OCI-LY1 (cell line): Measurements from ENCODE around the gene STYXL1.
"Not testable (repeated sequence)": the region's sequence is repeated elsewhere in the genome, so short reads cannot be mapped to it uniquely, and the experiment has no call there.

Source experiments
- CTCF ChIP-seq: fragments of 200-600 bp; sonication (generic), shearing (Covaris generic); IDR thresholded peaks from 2 replicates; pipeline ENCODE4 v1.5.1; 2017; ENCODE audit warnings: mild to moderate bottlenecking, antibody characterized with exemption, low read length, moderate library complexity, mixed read lengths
- EZH2 ChIP-seq: fragments of 200-600 bp; sonication (generic), shearing (Covaris generic); IDR thresholded peaks from 2 replicates; pipeline ENCODE4 v1.8.0; 2017; ENCODE audit warnings: borderline replicate concordance, mixed run types, mild to moderate bottlenecking, antibody characterized with exemption, low read length, moderate library complexity, mixed read lengths

GRCh38 chr7:76094326-76094725 lies 46.5 kb upstream of the STYXL1 start:
- TF ChIP-seq CTCF, EZH2: not testable (repeated sequence)
